Gastrocnemius medialis (tissue), 4 donors: ENCODE data around the gene POLG. TPM values are rescaled to one million over a fixed set of nuclear protein-coding genes. Genes with fewer than 3 reads are reported as not detected.
"Not testable (repeated sequence)": the region's sequence is repeated elsewhere in the genome, so short reads cannot be mapped to it uniquely, and the experiment has no call there.

Experiments used
- ATAC-seq, 2 donors: fragments of 150-250 bp; one replicate each; pipeline ENCODE4 v1.9.1; 2016
- DNase-seq, 2 donors: peaks; one replicate each; pipeline ENCODE4 v3.0.0-alpha.2; 2019
- H3K27ac ChIP-seq, 4 donors: fragments of 200-600 bp; sonication (generic); 1 replicate in 1 of 4; 2 replicates in 3 of 4; pipeline ENCODE4 v1.5.1; 2016 to 2018; ENCODE audit warnings: mild to moderate bottlenecking in 2 of 4, moderate library complexity in 1 of 4
- H3K27me3 ChIP-seq, 3 donors: fragments of 200-600 bp; sonication (generic) in 2 of 3; 1 replicate in 1 of 3; 2 replicates in 2 of 3; pipeline versions ENCODE4 v1.5.1 to v1.6.0; 2016 to 2019; ENCODE audit warnings: mild to moderate bottlenecking in 1 of 3, moderate library complexity in 1 of 3
- H3K36me3 ChIP-seq, 2 donors: fragments of 200-600 bp; sonication (generic) in 1 of 2; one replicate each; pipeline ENCODE4 v1.5.1; 2017 to 2018
- H3K4me1 ChIP-seq, 2 donors: fragments of 200-600 bp; sonication (generic) in 1 of 2; one replicate each; pipeline ENCODE4 v1.5.1; 2016 to 2017; ENCODE audit warnings: mild to moderate bottlenecking in 2 of 2
- H3K4me3 ChIP-seq, 4 donors: fragments of 200-600 bp; sonication (generic) in 3 of 4; 1 replicate in 1 of 4; 2 replicates in 3 of 4; pipeline ENCODE4 v1.5.1; 2016 to 2019; ENCODE audit warnings: mild to moderate bottlenecking in 2 of 4
- H3K9me3 ChIP-seq, 3 donors: fragments of 200-600 bp; sonication (generic) in 2 of 3; 1 replicate in 1 of 3; 2 replicates in 2 of 3; pipeline ENCODE4 v1.5.1; 2016 to 2019
- POLR2A ChIP-seq, 2 donors: fragments of 450-650 bp; IDR thresholded peaks; one replicate each; pipeline ENCODE4 v1.6.1; 2017; ENCODE audit warnings: antibody characterized with exemption in 2 of 2, mild to moderate bottlenecking in 2 of 2, moderate library complexity in 2 of 2
- in situ Hi-C, 4 donors: fragments of 200-750 bp; cut with MboI; loops; one replicate each; pipeline versions ENCODE4 v1.15.0 to v1.8.0; 2017; ENCODE audit warnings: low sequenced_read_pairs in 4 of 4
- intact Hi-C: fragments of 100-400 bp; cut with DNase I; formaldehyde crosslinking; loops from one replicate; pipeline ENCODE4 v1.15.1; 2023; ENCODE audit warnings: low total_unique reads
- microRNA-seq, 2 donors: library from miRNA; unstranded; fragments of <30 nt; microRNA quantifications; one replicate each; pipeline ENCODE4, GENCODE V29; 2016; ENCODE audit warnings: borderline replicate concordance in 2 of 2
- total RNA-seq, 4 donors: library from RNA; depleted of rRNA; stranded (reverse); fragments of >200 nt; gene quantifications; one replicate each; pipeline versions ENCODE4 v1.1.0 to v1.2.3, GENCODE V29; 2016
- TF ChIP-seq, protein P1 (sequence below), 5 experiments: fragments of 450-650 bp in 3 of 5; fragments of 200-600 bp in 2 of 5; sonication (generic) in 2 of 5; IDR thresholded peaks in 4 of 5; conservative IDR thresholded peaks in 1 of 5; 1 replicate in 4 of 5; 2 replicates in 1 of 5; pipeline ENCODE4 v1.5.1; 2016 to 2019; ENCODE audit warnings: antibody characterized with exemption in 5 of 5, mild to moderate bottlenecking in 3 of 5, moderate library complexity in 3 of 5

Gene POLG
- total RNA-seq, 4 donors from 2014 or later = 50.9 to 81.9 (median 61.4) TPM

DNA sequence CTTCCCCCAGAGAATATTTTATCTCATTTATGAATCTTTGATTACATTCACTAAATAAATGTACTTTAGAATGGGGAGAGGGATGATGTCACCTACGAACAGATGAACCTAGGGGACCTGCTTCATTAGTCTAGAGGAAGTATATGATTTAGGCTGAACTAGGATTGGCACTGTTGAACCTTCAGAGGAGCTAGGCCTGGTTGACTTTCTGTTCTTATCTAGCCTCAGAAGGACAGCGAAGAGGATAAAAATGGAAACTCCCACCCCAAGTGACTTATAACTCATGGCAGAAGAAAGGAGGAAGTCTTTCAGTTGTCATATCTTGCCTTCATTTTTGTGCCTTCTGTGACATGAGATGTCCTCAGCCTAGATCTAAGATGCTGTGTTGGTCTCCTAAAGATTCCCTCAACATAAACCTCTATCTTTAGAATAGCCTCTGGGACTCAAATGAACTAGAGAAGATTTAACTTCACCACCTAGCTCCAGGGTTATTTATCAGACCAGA lies 42.6 kb downstream of the POLG start:
- DNase-seq (no peak), ATAC-seq (no peak)
- H3K36me3 ChIP-seq = no peaks in the 10 kb centered on the region
- H3K9me3 ChIP-seq = no peaks in the 10 kb centered on the region
- no peaks in the 10 kb centered on the region for H3K4me1 ChIP-seq
- no peak overlapping the region for H3K27ac ChIP-seq
- intact Hi-C loops (no loop called here), in situ Hi-C loops (no loop called here)
- no peak for TF ChIP-seq POLR2A (IDR thresholded peaks at IDR 0.05)
- TF ChIP-seq, protein P1, sequence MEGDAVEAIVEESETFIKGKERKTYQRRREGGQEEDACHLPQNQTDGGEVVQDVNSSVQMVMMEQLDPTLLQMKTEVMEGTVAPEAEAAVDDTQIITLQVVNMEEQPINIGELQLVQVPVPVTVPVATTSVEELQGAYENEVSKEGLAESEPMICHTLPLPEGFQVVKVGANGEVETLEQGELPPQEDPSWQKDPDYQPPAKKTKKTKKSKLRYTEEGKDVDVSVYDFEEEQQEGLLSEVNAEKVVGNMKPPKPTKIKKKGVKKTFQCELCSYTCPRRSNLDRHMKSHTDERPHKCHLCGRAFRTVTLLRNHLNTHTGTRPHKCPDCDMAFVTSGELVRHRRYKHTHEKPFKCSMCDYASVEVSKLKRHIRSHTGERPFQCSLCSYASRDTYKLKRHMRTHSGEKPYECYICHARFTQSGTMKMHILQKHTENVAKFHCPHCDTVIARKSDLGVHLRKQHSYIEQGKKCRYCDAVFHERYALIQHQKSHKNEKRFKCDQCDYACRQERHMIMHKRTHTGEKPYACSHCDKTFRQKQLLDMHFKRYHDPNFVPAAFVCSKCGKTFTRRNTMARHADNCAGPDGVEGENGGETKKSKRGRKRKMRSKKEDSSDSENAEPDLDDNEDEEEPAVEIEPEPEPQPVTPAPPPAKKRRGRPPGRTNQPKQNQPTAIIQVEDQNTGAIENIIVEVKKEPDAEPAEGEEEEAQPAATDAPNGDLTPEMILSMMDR (IDR thresholded peaks at IDR 0.05 in 4 of 5, conservative IDR thresholded peaks at IDR 0.05 in 1 of 5) = no peak
- no peak overlapping the region for H3K4me3 ChIP-seq
- no peaks in the 10 kb centered on the region for H3K27me3 ChIP-seq

DNA sequence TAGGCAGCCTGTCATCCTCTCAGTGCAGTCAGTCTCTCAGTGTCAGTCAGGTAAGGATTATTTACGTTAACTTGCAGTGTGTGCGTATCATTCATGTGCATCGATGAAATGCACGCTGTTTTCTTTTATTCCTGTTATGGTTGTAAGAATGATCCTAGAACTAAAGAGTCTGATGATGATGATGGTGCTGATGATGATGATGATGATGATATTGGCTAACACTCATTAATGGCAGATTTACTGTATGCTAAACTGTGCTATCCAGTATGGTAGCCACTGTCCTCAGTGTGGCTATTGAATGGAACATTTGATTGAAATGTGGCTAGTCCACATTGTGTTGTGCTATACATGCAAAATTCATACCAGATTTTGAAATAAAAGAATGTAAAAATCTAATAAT lies 51.4 kb downstream of the POLG start:
- H3K4me3 ChIP-seq = no peak overlapping the region
- no peak for DNase-seq
- ATAC-seq = no peak
- TF ChIP-seq, protein P1 (IDR thresholded peaks at IDR 0.05 in 4 of 5, conservative IDR thresholded peaks at IDR 0.05 in 1 of 5) = no peak
- TF ChIP-seq POLR2A (IDR thresholded peaks at IDR 0.05) = no peak
- no peaks in the 10 kb centered on the region for H3K9me3 ChIP-seq
- H3K27me3 ChIP-seq = no peaks in the 10 kb centered on the region
- H3K36me3 ChIP-seq = no peaks in the 10 kb centered on the region
- no peak overlapping the region for H3K27ac ChIP-seq
- in situ Hi-C loops = no loop called here
- H3K4me1 ChIP-seq = no peaks in the 10 kb centered on the region
- intact Hi-C loops = no loop called here

DNA sequence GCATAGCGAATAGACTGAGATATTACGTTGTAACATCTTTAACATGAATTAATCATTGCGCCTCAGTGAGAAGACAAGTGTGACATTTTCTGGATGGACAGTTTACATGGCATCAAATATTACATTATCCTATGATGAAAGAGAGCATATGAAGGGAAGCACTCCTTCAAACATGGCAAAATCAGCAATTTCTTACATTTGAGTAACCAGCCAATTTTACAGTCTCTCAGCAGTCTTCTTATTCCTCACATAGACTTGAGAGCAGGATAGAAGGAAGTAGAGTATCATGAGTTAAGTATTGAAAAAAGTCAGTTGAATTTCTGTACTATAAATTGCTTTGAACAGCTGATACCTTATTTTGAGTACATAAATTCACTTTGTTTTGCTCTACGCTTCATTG lies 52.0 kb downstream of the POLG start:
- Histone ChIP-seq H3K27ac (no peak overlapping the region), H3K4me1 (no peaks in the 10 kb centered on the region), H3K36me3 (no peaks in the 10 kb centered on the region), H3K9me3 (no peaks in the 10 kb centered on the region), H3K4me3 (no peak overlapping the region), H3K27me3 (no peaks in the 10 kb centered on the region)
- ATAC-seq = no peak
- intact Hi-C loops (no loop called here), in situ Hi-C loops (no loop called here)
- TF ChIP-seq, protein P1 (IDR thresholded peaks at IDR 0.05 in 4 of 5, conservative IDR thresholded peaks at IDR 0.05 in 1 of 5) = no peak
- TF ChIP-seq POLR2A (IDR thresholded peaks at IDR 0.05) = no peak
- no peak for DNase-seq

DNA sequence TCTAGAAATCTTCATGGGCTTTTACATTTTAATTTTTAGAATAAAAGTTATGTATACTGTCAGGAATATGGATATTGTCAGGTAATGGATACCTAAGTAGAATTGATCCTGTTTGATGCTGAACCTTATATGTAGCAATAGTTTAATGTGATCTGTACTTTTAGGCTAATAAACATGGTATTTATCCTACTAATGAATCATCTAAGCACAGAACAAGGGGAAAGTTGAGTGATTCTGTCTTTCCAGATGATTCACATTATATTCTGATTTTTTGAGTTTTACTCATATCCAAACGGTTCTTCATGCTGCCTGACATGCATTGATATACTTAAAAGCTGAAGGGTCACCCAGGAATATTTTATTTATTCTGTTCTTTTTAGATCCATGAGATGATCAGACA lies 56.3 kb downstream of the POLG start:
- intact Hi-C loops (no loop called here), in situ Hi-C loops (no loop called here)
- H3K4me1 ChIP-seq = no peaks in the 10 kb centered on the region
- H3K4me3 ChIP-seq = no peak overlapping the region
- no peak overlapping the region for H3K27ac ChIP-seq
- no peaks in the 10 kb centered on the region for H3K9me3 ChIP-seq
- DNase-seq (no peak), ATAC-seq (no peak)
- no peaks in the 10 kb centered on the region for H3K36me3 ChIP-seq
- TF ChIP-seq, protein P1 (IDR thresholded peaks at IDR 0.05 in 4 of 5, conservative IDR thresholded peaks at IDR 0.05 in 1 of 5) = no peak
- TF ChIP-seq POLR2A (IDR thresholded peaks at IDR 0.05) = no peak
- H3K27me3 ChIP-seq = no peaks in the 10 kb centered on the region

DNA sequence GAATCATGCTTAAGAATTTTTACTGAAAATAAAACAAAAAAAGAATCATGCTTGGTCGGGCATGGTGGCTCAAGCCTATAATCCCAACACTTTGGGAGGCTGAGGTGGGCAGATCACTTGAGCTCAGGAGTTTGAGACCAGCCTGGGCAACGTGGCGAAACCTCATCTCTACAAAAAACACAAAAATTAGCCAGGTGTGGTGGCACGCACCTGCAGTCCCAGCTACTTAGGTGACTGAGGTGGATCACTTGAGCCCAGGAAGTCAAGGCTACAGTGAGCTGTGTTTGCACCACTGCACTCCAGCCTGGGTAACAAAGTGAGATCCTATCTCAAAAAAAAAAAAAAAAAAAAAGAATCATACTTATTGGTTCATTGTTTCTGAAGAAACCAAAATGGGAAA lies 57.3 kb downstream of the POLG start:
- intact Hi-C loops, H3K4me1 ChIP-seq, H3K27me3 ChIP-seq, in situ Hi-C loops, H3K27ac ChIP-seq, ATAC-seq, H3K4me3 ChIP-seq, H3K36me3 ChIP-seq, H3K9me3 ChIP-seq, DNase-seq: not testable (repeated sequence)

Small RNA genes lying within 50 kb of the gene (microRNA-seq; reads per million reads assigned to microRNA genes)
- gene MIR6766 (0 reads per million in 2 donors), gene MIR9-3 (0 to 1.2 reads per million in 2 donors)

Other genes starting within 250 kb of the POLG start
- 100 to 1,000 TPM in 1 of 4 donors, 10 to 100 TPM in 3; 19.3 to 150 (median 64.5) TPM for gene ABHD2, start 246.4 kb downstream of the POLG start, total RNA-seq
- not detected for gene RLBP1, start 113.2 kb downstream of the POLG start, total RNA-seq
- gene FANCI, start 90.8 kb downstream of the POLG start, total RNA-seq = 1 to 10 TPM in 3 of 4 donors, under 1 TPM in 1; 0.80 to 3.3 (median 2.7) TPM
- not detected for gene RHCG, start 161.8 kb upstream of the POLG start, total RNA-seq
- gene TICRR, start 240.6 kb upstream of the POLG start, total RNA-seq = not detected